ENCODE results near the gene SPAG16. TPM values are rescaled to one million over a fixed set of nuclear protein-coding genes. Genes with fewer than 3 reads are reported as not detected.

SPAG16 gene
- total and polyA plus RNA-seq, 2 of the 13 experiments (the other 11 are each of a cell fraction or from before 2014, with no cell fraction given) = 9.6 to 26.5 TPM

GRCh38 chr2:213678437-213679218, 394.4 kb downstream of the SPAG16 start (continued):
- TF ChIP-seq GZF1 (CRISPR knock-in tag; IDR thresholded peaks at IDR 0.05) (no peak), NCOA1 (CRISPR knock-in tag; IDR thresholded peaks at IDR 0.05) (no peak)

GRCh38 chr2:213679894-213680293, 395.6 kb downstream of the SPAG16 start:
- BruUV-seq (replicated peaks) = no TSS peak
- DNase-seq (ENCODE audit: low spot score) (no peak), ATAC-seq (no peak), FAIRE-seq (no peak)
- H3K4me3 ChIP-seq (replicated peaks in 1 of 3; ENCODE audit: insufficient read depth in 1 of 3, low read depth in 2 of 3, low read length in 3 of 3) = no peak overlapping the region
- H3K27ac ChIP-seq (ENCODE audit: extremely low read length, insufficient read depth, low read length) = no peak overlapping the region
- H4K20me1 ChIP-seq (ENCODE audit: insufficient read depth, low read length) = no peaks in the 10 kb centered on the region
- H2AFZ ChIP-seq (ENCODE audit: low read length) = no peak overlapping the region
- POLR2A ChIA-PET = no interaction called here
- CTCF ChIA-PET (ENCODE audit: low intra/inter-chr PET ratio, low total read pairs) = no interaction called here
- no peak overlapping the region for H3K4me2 ChIP-seq (ENCODE audit: low read depth, low read length)
- in situ Hi-C loops (cut with HindIII; ENCODE audit: extremely low pct_ligation_motif_present, low pct_unique_long_range_greater_than_20kb) = no loop called here
- H3K9ac ChIP-seq (ENCODE audit: insufficient read depth, low read depth, low read length) = no peak overlapping the region
- 0% methylated on average over 1 of the region's 1 CpG for WGBS (ENCODE audit: low lambda C conversion rate)
- intact Hi-C loops (cut with micrococcal nuclease; ENCODE audit: unreplicated experiment) = no loop called here
- H3K36me3 ChIP-seq (replicated peaks in 1 of 2; ENCODE audit: control insufficient read depth in 1 of 2, insufficient read depth in 2 of 2, low read length in 2 of 2) = no peaks in the 10 kb centered on the region
- no peaks in the 10 kb centered on the region for H3K79me2 ChIP-seq (ENCODE audit: insufficient read depth, low read length)
- H3K9me3 ChIP-seq (ENCODE audit: low read length) = peaks cover 43% of the 10 kb centered on the region
- no peaks in the 10 kb centered on the region for H3K27me3 ChIP-seq (ENCODE audit: control insufficient read depth in 1 of 2, insufficient read depth in 2 of 2, low read length in 2 of 2)
- no peaks in the 10 kb centered on the region for H3K4me1 ChIP-seq (ENCODE audit: insufficient read depth, low read length)
- TF ChIP-seq HOXA3 (CRISPR knock-in tag; IDR thresholded peaks at IDR 0.05) = no peak
- TF ChIP-seq ATF3 (CRISPR knock-in tag; IDR thresholded peaks at IDR 0.05) = no peak
- no peak for TF ChIP-seq BRCA1 (CRISPR knock-in tag; IDR thresholded peaks at IDR 0.05)
- no peak for TF ChIP-seq NR2C2 (CRISPR knock-in tag; IDR thresholded peaks at IDR 0.05; ENCODE audit: borderline replicate concordance)
- TF ChIP-seq ZNF746 (CRISPR knock-in tag; IDR thresholded peaks at IDR 0.05) = no peak
- no peak for TF ChIP-seq SNAI1 (CRISPR knock-in tag; IDR thresholded peaks at IDR 0.05; ENCODE audit: borderline replicate concordance)
- TF ChIP-seq FOXA1 (IDR thresholded peaks at IDR 0.05) = no peak
- TF ChIP-seq FOXA1 (CRISPR knock-in tag; IDR thresholded peaks at IDR 0.05) = no peak
- no peak for TF ChIP-seq ZNF687 (CRISPR knock-in tag; IDR thresholded peaks at IDR 0.05)
- no peak for TF ChIP-seq ZNF770 (CRISPR knock-in tag; IDR thresholded peaks at IDR 0.05)
- no peak for TF ChIP-seq ZNF567 (CRISPR knock-in tag; IDR thresholded peaks at IDR 0.05; ENCODE audit: borderline replicate concordance)
- no peak for TF ChIP-seq MBD4 (IDR thresholded peaks at IDR 0.05; ENCODE audit: borderline replicate concordance, low read length)
- TF ChIP-seq ZNF180 (CRISPR knock-in tag; IDR thresholded peaks at IDR 0.05; ENCODE audit: borderline replicate concordance, low read depth) = no peak
- TF ChIP-seq SYNCRIP (IDR thresholded peaks at IDR 0.05; ENCODE audit: insufficient read depth, low read depth, low read length) = no peak
- no peak for TF ChIP-seq NFIC (IDR thresholded peaks at IDR 0.05; ENCODE audit: low read length)
- no peak for TF ChIP-seq PAX8 (CRISPR knock-in tag; IDR thresholded peaks at IDR 0.05; ENCODE audit: borderline replicate concordance)
